SK-N-SH (cell line): Measurements from ENCODE around the gene SPRR1B. TPM values are rescaled to one million over a fixed set of nuclear protein-coding genes. Genes with fewer than 3 reads are reported as not detected.

Experiments
- CTCF ChIA-PET: fragments of 300-600, 350-600 bp; formaldehyde crosslinking; extraction: SDS; loops from one replicate; lab custom pipeline; 2021; lab: Yijun Ruan, JAX
- POLR2A ChIA-PET: fragments of 350-600 bp; sonication (Branson Sonifier 250); formaldehyde crosslinking; extraction: SDS; loops from one replicate; lab custom pipeline; 2020; ENCODE audit warnings: antibody characterized with exemption, inconsistent platforms; lab: Yijun Ruan, JAX
- DNase-seq: peaks from one replicate; pipeline ENCODE4 v3.0.0; 2012
- H2AFZ ChIP-seq: fragments of 200-600 bp; sonication (generic); 2 replicates; pipeline ENCODE4 v1.8.1; 2016; ENCODE audit warnings: antibody characterized with exemption, mild to moderate bottlenecking, low read depth
- H3F3A ChIP-seq: fragments of 200-600 bp; sonication (generic); replicated peaks from 2 replicates; pipeline ENCODE3; 2016; ENCODE audit warnings: antibody characterized with exemption, mild to moderate bottlenecking; ENCODE audit not compliant: insufficient read depth
- H3K27ac ChIP-seq, 2 experiments: fragments of 200-500 bp in 1 of 2; fragments of 200-600 bp in 1 of 2; sonication (Bioruptor generic) in 1 of 2; sonication (generic), shearing (Covaris generic) in 1 of 2; 2 replicates each; pipeline versions ENCODE4 v1.5.1 to v1.6.1; 2014 to 2016; ENCODE audit warnings: low read depth in 2 of 2, inconsistent platforms in 1 of 2, low read length in 1 of 2, mild to moderate bottlenecking in 1 of 2, mixed read lengths in 1 of 2
- H3K27me3 ChIP-seq: fragments of 200-600 bp; sonication (generic), shearing (Covaris generic); 2 replicates; pipeline ENCODE4 v1.6.1; 2016; ENCODE audit warnings: mixed run types; ENCODE audit not compliant: insufficient read depth
- H3K36me3 ChIP-seq, 2 experiments: fragments of 200-500 bp in 1 of 2; fragments of 200-600 bp in 1 of 2; sonication (Bioruptor generic) in 1 of 2; sonication (generic) in 1 of 2; replicated peaks in 1 of 2; 2 replicates each; pipeline versions ENCODE3 to v1.5.1; 2014 to 2016; ENCODE audit warnings: low read length in 1 of 2, mild to moderate bottlenecking in 1 of 2; ENCODE audit not compliant: insufficient read depth in 2 of 2, control insufficient read depth in 1 of 2
- H3K4me1 ChIP-seq, 2 experiments: fragments of 200-500 bp in 1 of 2; fragments of 200-600 bp in 1 of 2; sonication (Bioruptor generic) in 1 of 2; sonication (generic), shearing (Covaris generic) in 1 of 2; 2 replicates each; pipeline versions ENCODE4 v1.5.1 to v1.6.1; 2014 to 2016; ENCODE audit warnings: low read depth in 1 of 2, low read length in 1 of 2, mixed run types in 1 of 2; ENCODE audit not compliant: insufficient read depth in 2 of 2, control insufficient read depth in 1 of 2
- H3K4me2 ChIP-seq: fragments of 200-600 bp; sonication (generic), shearing (Covaris generic); 2 replicates; pipeline ENCODE4 v1.6.1; 2017; ENCODE audit warnings: mixed run types
- H3K4me3 ChIP-seq, 2 experiments: fragments of 200-500 bp in 1 of 2; fragments of 200-600 bp in 1 of 2; sonication (Bioruptor generic) in 1 of 2; sonication (generic), shearing (Covaris generic) in 1 of 2; 2 replicates each; pipeline versions ENCODE4 v1.5.1 to v1.8.1; 2014 to 2016; ENCODE audit warnings: low read depth in 2 of 2, inconsistent platforms in 1 of 2, low read length in 1 of 2, mild to moderate bottlenecking in 1 of 2, mixed read lengths in 1 of 2, moderate library complexity in 1 of 2
- H3K79me2 ChIP-seq: fragments of 200-600 bp; sonication (generic); 2 replicates; pipeline ENCODE4 v1.8.1; 2017; ENCODE audit warnings: mild to moderate bottlenecking; ENCODE audit not compliant: insufficient read depth
- H3K9ac ChIP-seq: fragments of 200-600 bp; sonication (generic); 2 replicates; pipeline ENCODE4 v1.6.1; 2017; ENCODE audit warnings: mixed run types
- H3K9me2 ChIP-seq: fragments of 200-600 bp; sonication (generic); 2 replicates; pipeline ENCODE4 v1.6.1; 2017; ENCODE audit warnings: mixed run types
- H3K9me3 ChIP-seq: fragments of 200-600 bp; sonication (generic); 2 replicates; pipeline ENCODE4 v1.6.1; 2017; ENCODE audit warnings: mixed run types, mild to moderate bottlenecking, moderate library complexity
- H4K20me1 ChIP-seq: fragments of 200-600 bp; sonication (generic); 2 replicates; pipeline ENCODE4 v1.6.1; 2017; ENCODE audit warnings: mild to moderate bottlenecking, mixed run types; ENCODE audit not compliant: insufficient read depth
- CHD2 ChIP-seq: fragments of 150-350 bp; IDR thresholded peaks from 2 replicates; pipeline ENCODE4 v1.6.1; 2018; ENCODE audit warnings: low read length; ENCODE audit not compliant: partially characterized antibody
- ELF1 ChIP-seq: IDR thresholded peaks from 2 replicates; pipeline ENCODE4 v1.4.0; 2012
- EP300 ChIP-seq, 2 experiments: IDR thresholded peaks; 2 replicates each; pipeline versions ENCODE4 v1.4.0 to v1.6.1; 2012; ENCODE audit warnings: borderline replicate concordance in 1 of 2, low read depth in 1 of 2, low read length in 1 of 2
- FOXJ3 ChIP-seq: sonication (generic); formaldehyde crosslinking; IDR thresholded peaks from 2 replicates; pipeline ENCODE4 v1.5.1; 2020; ENCODE audit warnings: mild to moderate bottlenecking, missing genetic modification reagents
- GABPA ChIP-seq: IDR thresholded peaks from 2 replicates; pipeline ENCODE4 v1.4.0; 2012; ENCODE audit warnings: low read depth, mild to moderate bottlenecking
- GATA2 ChIP-seq: sonication (generic); formaldehyde crosslinking; IDR thresholded peaks from 2 replicates; pipeline ENCODE4 v1.5.0; 2020; ENCODE audit warnings: mild to moderate bottlenecking, missing genetic modification reagents
- JUND ChIP-seq: IDR thresholded peaks from 2 replicates; pipeline ENCODE4 v1.4.0; 2012
- MEF2A ChIP-seq: IDR thresholded peaks from 2 replicates; pipeline ENCODE4 v1.4.0; 2012; ENCODE audit warnings: low read depth, borderline replicate concordance
- NFIC ChIP-seq: IDR thresholded peaks from 2 replicates; pipeline ENCODE4 v1.4.0; 2012; ENCODE audit warnings: borderline replicate concordance
- NRF1 ChIP-seq: IDR thresholded peaks from 2 replicates; pipeline ENCODE4 v1.6.1; 2012; ENCODE audit warnings: low read depth, mild to moderate bottlenecking, low read length
- SMC3 ChIP-seq: IDR thresholded peaks from 2 replicates; pipeline ENCODE4 v1.6.1; 2012; ENCODE audit warnings: low read depth, low read length, improper control_type of control experiment
- WGBS: methylation state at CpG from one replicate; pipeline ENCODE4 v1.1.6; 2017; ENCODE audit warnings: low lambda C conversion rate; 5-methylcytosine and 5-hydroxymethylcytosine counted together
- polyA plus RNA-seq, 3 experiments: library from polyadenylated mRNA; depleted of rRNA; stranded (reverse); fragments of >200 nt; gene quantifications; 2 replicates each; pipeline ENCODE4 v1.2.3, GENCODE V29; 2012
- TF ChIP-seq, protein P1 (sequence below): IDR thresholded peaks from 2 replicates; pipeline ENCODE4 v1.6.1; 2012; ENCODE audit warnings: mild to moderate bottlenecking, low read depth, low read length, moderate library complexity
- TF ChIP-seq, protein P2 (sequence below): fragments of 150-350 bp; IDR thresholded peaks from 2 replicates; pipeline ENCODE4 v1.6.1; 2017; ENCODE audit warnings: antibody characterized with exemption, low read length, low read depth, borderline replicate concordance
- TF ChIP-seq, protein P3 (sequence below): IDR thresholded peaks from 2 replicates; pipeline ENCODE4 v1.4.0; 2012; ENCODE audit warnings: low read depth, borderline replicate concordance

The SPRR1B gene
- polyA plus RNA-seq, 1 of the 3 experiments (the other 2 are of a cell fraction): not detected

DNA sequence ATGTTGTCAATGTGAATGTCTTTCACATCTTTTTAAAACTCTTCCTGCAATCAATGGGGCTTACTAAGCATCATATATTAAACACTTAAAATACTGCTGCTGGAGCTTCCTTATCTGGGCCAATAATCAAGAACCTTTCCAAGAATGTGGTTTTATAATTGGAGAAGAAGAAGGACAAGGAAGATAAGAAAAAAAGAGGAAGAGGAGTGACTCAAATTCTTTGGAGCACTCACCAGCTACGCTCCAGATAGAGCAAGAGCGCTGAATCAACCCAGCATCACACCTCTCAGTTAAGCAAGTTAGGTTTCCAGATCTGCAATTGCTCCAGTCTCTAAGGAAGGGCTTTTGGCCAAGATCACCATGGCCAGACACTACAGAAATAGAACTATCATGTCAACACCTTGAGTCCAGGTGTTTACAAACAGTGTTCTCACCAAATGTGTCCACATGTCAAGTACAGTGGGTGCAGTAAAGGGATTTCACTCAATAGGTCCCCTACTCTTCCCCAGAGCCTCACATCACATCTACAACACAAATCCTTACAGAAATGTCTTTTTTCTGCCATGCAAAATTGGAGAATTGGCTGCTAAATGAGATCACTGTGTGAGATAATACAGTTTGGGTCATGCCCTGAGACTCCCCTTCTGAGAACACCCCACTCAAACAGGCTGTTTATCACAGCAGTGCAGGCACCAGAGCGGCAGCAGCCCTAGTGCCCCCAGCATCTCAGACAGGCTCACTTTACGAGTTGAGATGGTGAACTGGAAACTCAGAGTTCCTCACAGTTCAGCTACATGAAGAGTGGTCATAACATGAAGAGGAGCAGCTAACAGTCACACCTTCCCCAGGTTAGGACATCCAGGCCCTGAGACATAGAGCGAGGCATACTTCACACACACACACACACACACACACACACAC is 42.1 kb downstream of the SPRR1B start:
- POLR2A ChIA-PET: no interaction called here

DNA sequence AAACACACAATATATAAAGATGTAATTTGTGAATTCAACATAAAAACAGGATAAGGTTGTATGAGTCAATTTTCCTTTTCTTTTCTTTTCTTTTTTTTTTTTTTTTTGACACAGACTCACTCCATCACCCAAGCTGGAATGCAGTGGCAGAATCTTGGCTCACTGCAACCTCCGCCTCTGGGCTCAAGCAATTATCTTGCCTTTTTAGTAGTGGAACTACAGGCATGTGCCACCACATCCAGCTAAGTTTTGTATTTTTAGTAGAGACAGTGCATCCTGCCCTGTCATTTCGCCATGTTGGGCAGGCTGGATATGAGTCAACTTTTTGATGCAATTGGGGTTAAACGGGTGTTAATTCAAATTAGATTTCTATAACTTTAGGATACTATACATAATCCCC is 50.7 kb downstream of the SPRR1B start:
- Histone ChIP-seq H3K9ac (no peak overlapping the region), H3K9me3 (no peaks in the 10 kb centered on the region), H3K27me3 (no peaks in the 10 kb centered on the region), H3K4me1 (no peaks in the 10 kb centered on the region), H3K27ac (no peak overlapping the region), H3K79me2 (no peaks in the 10 kb centered on the region), H3K36me3 (no peaks in the 10 kb centered on the region), H3K9me2 (no peaks in the 10 kb centered on the region), H3K4me3 (no peak overlapping the region), H3F3A (no peaks in the 10 kb centered on the region), H4K20me1 (no peaks in the 10 kb centered on the region), H3K4me2 (no peak overlapping the region), H2AFZ (no peak overlapping the region)
- ChIA-PET CTCF (no interaction called here), POLR2A (no interaction called here)
- 6% methylated on average over 3 of the region's 3 CpGs for whole genome bisulfite sequencing
- DNase-seq: no peak
- TF ChIP-seq NFIC: no peak
- no peak for TF ChIP-seq EP300 (IDR thresholded peaks at IDR 0.05; ENCODE audit: borderline replicate concordance in 1 of 2, low read depth in 1 of 2, low read length in 1 of 2)
- TF ChIP-seq CHD2: no peak
- no peak for TF ChIP-seq JUND
- TF ChIP-seq, protein P1, sequence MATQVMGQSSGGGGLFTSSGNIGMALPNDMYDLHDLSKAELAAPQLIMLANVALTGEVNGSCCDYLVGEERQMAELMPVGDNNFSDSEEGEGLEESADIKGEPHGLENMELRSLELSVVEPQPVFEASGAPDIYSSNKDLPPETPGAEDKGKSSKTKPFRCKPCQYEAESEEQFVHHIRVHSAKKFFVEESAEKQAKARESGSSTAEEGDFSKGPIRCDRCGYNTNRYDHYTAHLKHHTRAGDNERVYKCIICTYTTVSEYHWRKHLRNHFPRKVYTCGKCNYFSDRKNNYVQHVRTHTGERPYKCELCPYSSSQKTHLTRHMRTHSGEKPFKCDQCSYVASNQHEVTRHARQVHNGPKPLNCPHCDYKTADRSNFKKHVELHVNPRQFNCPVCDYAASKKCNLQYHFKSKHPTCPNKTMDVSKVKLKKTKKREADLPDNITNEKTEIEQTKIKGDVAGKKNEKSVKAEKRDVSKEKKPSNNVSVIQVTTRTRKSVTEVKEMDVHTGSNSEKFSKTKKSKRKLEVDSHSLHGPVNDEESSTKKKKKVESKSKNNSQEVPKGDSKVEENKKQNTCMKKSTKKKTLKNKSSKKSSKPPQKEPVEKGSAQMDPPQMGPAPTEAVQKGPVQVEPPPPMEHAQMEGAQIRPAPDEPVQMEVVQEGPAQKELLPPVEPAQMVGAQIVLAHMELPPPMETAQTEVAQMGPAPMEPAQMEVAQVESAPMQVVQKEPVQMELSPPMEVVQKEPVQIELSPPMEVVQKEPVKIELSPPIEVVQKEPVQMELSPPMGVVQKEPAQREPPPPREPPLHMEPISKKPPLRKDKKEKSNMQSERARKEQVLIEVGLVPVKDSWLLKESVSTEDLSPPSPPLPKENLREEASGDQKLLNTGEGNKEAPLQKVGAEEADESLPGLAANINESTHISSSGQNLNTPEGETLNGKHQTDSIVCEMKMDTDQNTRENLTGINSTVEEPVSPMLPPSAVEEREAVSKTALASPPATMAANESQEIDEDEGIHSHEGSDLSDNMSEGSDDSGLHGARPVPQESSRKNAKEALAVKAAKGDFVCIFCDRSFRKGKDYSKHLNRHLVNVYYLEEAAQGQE: no peak
- TF ChIP-seq, protein P2, sequence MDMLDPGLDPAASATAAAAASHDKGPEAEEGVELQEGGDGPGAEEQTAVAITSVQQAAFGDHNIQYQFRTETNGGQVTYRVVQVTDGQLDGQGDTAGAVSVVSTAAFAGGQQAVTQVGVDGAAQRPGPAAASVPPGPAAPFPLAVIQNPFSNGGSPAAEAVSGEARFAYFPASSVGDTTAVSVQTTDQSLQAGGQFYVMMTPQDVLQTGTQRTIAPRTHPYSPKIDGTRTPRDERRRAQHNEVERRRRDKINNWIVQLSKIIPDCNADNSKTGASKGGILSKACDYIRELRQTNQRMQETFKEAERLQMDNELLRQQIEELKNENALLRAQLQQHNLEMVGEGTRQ: no peak
- TF ChIP-seq ELF1: no peak
- TF ChIP-seq, protein P3, sequence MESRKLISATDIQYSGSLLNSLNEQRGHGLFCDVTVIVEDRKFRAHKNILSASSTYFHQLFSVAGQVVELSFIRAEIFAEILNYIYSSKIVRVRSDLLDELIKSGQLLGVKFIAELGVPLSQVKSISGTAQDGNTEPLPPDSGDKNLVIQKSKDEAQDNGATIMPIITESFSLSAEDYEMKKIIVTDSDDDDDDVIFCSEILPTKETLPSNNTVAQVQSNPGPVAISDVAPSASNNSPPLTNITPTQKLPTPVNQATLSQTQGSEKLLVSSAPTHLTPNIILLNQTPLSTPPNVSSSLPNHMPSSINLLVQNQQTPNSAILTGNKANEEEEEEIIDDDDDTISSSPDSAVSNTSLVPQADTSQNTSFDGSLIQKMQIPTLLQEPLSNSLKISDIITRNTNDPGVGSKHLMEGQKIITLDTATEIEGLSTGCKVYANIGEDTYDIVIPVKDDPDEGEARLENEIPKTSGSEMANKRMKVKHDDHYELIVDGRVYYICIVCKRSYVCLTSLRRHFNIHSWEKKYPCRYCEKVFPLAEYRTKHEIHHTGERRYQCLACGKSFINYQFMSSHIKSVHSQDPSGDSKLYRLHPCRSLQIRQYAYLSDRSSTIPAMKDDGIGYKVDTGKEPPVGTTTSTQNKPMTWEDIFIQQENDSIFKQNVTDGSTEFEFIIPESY: no peak
- TF ChIP-seq GABPA: no peak
- no peak for TF ChIP-seq NRF1
- TF ChIP-seq GATA2 (CRISPR knock-in tag): no peak
- TF ChIP-seq SMC3: no peak
- TF ChIP-seq MEF2A: no peak
- TF ChIP-seq FOXJ3: no peak

More for the DNA sequence above, 42.1 kb downstream of the SPRR1B start:
- Histone ChIP-seq H3K79me2 (no peaks in the 10 kb centered on the region), H3K4me3 (no peak overlapping the region), H3K9me2 (no peaks in the 10 kb centered on the region), H3K9ac (no peak overlapping the region)
- DNase-seq: no peak
- 0% methylated on average over 5 of the region's 5 CpGs for WGBS
- TF ChIP-seq FOXJ3: no peak
- TF ChIP-seq, all 33 proteins: peak for 0
- no peak overlapping the region for H3K27ac ChIP-seq
- H3K27me3 ChIP-seq: no peaks in the 10 kb centered on the region
- H3F3A ChIP-seq: no peaks in the 10 kb centered on the region
- CTCF ChIA-PET: no interaction called here
- no peak overlapping the region for H2AFZ ChIP-seq
- no peaks in the 10 kb centered on the region for H4K20me1 ChIP-seq
- H3K4me2 ChIP-seq: no peak overlapping the region
- H3K36me3 ChIP-seq: no peaks in the 10 kb centered on the region
- H3K9me3 ChIP-seq: no peaks in the 10 kb centered on the region
- no peaks in the 10 kb centered on the region for H3K4me1 ChIP-seq
